HG02852 (cell line): Measurements from ENCODE around the gene RPL41.
"Not testable (repeated sequence)": the region's sequence is repeated elsewhere in the genome, so short reads cannot be mapped to it uniquely, and the experiment has no call there.

Source experiments
- ATAC-seq: cut with Tn5 transposase; IDR thresholded peaks from one replicate; pipeline ENCODE4 v1.9.1; 2021; ENCODE audit warnings: mild to moderate bottlenecking, moderate library complexity; ENCODE audit not compliant: unreplicated experiment

The RPL41 gene

DNA sequence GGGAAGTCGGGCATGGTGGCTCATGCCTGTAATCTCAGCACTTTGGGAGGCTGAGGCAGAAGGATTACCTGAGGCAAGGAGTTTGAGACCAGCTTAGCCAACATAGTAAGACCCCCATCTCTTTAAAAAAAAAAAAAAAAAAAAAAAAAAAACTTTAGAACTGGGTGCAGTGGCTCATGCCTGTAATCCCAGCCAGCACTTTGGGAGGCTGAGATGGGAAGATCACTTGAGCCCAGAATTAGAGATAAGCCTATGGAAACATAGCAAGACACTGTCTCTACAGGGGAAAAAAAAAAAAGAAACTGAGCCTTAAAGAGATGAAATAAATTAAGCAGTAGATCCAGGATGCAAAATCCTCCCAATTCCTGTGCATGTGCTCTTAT lies 13.8 kb upstream of the RPL41 start:
- ATAC-seq = no peak

DNA sequence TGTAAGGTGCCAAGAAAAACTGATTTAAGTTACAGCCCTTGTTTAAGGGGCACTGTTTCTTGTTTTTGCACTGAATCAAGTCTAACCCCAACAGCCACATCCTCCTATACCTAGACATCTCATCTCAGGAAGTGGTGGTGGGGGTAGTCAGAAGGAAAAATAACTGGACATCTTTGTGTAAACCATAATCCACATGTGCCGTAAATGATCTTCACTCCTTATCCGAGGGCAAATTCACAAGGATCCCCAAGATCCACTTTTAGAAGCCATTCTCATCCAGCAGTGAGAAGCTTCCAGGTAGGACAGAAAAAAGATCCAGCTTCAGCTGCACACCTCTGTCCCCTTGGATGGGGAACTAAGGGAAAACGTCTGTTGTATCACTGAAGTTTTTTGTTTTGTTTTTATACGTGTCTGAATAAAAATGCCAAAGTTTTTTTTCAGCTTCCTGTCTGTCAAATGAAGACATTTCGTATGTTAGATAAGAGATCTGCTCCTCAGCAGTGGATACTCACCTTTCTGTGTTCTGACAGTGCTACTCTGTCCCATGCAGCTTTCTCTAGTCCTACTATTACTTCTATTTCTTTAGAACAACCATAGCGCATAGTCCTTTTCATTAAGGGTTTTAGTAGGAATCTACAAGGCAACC lies 13.2 kb upstream of the RPL41 start:
- ATAC-seq = no peak

- ATAC-seq = no peak
These were observed 12.7 kb upstream of the RPL41 start for GRCh38 chr12:56103823-56104108.

GRCh38 chr12:56104109-56104814 lies 12.2 kb upstream of the RPL41 start, which contains the start of gene PA2G4:
TSS of gene PA2G4 (plus strand) at chr12:56104559. CDS start at chr12:56104738, 179 bp downstream.
- ATAC-seq = peak; percentile 96

DNA sequence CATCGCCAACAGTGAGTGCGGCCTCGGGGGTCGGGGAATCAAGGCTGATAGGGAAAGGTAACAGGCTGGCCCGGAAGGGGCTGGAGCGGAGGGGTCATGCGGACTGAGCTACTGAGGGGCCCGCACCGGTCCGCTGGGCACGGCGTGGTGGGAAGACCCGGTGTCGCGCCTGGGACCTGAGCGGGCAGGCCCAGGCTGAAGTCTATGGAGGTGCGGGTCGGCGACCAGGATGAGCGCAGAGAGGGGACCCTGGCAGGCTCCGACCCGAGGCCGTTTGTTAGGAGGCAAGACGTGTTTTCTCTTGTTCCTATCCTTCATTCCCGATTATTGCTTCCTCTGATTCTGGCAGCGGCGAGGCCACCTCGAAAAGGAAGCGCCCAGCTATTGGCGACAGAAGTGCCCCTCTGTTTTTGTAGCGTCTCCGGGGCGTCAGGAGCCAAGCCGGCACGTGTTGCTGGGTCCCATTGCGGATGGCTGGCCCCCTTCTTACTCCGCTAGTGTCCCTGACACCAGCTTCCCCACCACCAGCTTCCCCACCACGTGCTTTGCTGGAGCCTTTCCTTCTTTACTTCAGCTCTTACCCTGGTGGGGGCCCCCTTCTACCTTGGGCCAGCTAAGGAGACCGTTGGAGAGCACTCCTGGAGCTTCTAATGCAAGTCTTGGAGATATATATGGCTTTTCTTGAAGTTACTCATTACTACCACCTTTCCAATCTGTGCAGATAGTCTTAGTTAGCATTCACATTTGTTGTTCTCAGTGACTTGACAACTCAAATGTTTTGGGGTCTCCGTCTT lies 11.4 kb upstream of the RPL41 start:
- peak; percentile 15 for ATAC-seq

GRCh38 chr12:56105609-56105902 lies 10.9 kb upstream of the RPL41 start:
- ATAC-seq = no peak

DNA sequence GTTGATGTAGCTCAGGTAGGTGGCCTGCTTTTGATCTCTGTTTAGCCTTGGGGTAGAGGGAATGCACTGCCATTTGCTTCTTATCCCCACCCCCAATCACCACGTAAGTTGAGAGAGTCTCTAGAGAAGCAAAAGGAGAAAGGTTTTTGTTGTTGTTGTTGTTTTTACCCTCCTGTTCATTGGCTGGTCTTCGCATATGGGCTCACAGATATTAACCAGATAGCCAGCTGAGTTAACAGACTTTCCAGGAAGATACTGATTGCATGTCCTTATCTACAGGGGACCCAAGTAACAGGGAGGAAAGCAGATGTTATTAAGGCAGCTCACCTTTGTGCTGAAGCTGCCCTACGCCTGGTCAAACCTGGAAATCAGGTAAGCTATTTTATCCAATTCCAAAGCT lies 9.2 kb upstream of the RPL41 start:
- no peak for ATAC-seq

DNA sequence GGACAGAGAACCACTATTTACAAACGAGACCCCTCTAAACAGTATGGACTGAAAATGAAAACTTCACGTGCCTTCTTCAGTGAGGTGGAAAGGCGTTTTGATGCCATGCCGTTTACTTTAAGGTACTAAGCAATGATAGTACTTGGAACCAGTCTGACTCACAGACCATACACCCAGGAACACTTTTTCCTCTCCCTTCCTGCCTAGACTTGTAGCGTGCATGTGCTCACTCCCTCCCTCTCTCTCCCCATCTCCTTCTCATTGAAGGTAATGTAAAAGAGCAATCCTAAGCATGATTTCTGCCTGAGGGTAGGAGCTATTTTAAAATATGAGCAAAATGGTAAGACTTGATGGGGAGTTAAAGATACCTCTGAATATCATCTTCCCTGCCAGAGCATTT lies 5.9 kb upstream of the RPL41 start:
- ATAC-seq = no peak

- ATAC-seq = no peak
These were observed 2.3 kb upstream of the RPL41 start for GRCh38 chr12:56114084-56114483.

- no peak for ATAC-seq
These were observed 1.1 kb upstream of the RPL41 start for GRCh38 chr12:56115329-56115728.

- ATAC-seq = not testable (repeated sequence)
These were observed 761 bp downstream of the RPL41 start for GRCh38 chr12:56117082-56117706.

DNA sequence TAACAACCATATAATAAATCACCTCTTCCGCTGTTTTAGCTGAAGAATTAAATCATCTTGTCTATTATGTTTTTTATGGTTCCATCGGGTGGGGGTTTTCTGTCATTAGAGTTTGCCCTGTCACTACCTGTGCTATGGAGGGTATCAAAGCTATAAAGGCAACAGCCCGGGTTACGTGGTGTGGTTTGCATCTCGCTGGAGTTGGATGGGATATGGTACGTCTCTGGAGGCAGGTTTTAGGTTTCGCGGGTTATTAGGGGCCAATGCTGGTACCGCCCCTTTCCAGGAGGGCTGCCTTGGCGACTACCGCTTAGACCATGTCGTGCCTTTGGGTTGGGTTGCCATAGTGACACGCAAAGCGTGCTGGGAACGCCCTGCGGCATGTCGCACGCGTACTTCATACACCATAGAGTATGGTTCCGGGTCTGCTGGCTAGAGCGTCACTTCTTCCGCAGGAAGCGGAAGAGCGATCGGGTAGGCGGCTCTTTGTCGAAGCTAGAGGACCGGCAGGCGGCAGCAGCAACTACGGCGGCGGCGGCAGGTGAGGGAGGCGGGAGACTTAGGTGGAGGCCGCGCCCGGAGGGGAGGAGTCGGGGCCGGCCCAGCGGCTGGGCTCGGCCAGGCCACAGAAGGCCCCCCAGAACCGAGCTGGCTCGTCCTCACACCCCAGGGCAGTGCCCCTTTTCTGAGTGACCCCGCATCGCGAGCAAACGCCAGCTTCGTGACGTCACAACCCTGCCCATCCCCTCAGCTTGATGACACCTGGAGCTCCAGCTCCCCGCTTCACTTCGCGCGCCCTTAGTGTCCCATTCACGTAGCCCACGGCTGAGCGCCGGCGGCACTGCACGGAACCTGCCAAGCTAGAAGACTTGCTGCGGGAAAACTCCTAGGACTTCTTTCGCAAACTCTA lies 1.6 kb downstream of the RPL41 start, which contains the start of gene ZC3H10:
TSS of gene ZC3H10 (plus strand) at position 489 of the 910 bp plus-strand sequence. CDS start 2,297 bp downstream, outside the sequence.
- peak; percentile 88 for ATAC-seq

- peak; percentile 2 for ATAC-seq
These were observed 2.4 kb downstream of the RPL41 start for GRCh38 chr12:56118688-56119357.

GRCh38 chr12:56119361-56119796 lies 2.9 kb downstream of the RPL41 start:
- no peak for ATAC-seq

GRCh38 chr12:56120158-56120846 lies 3.9 kb downstream of the RPL41 start:
- ATAC-seq = no peak

GRCh38 chr12:56121204-56121870 lies 4.9 kb downstream of the RPL41 start:
- ATAC-seq = no peak

DNA sequence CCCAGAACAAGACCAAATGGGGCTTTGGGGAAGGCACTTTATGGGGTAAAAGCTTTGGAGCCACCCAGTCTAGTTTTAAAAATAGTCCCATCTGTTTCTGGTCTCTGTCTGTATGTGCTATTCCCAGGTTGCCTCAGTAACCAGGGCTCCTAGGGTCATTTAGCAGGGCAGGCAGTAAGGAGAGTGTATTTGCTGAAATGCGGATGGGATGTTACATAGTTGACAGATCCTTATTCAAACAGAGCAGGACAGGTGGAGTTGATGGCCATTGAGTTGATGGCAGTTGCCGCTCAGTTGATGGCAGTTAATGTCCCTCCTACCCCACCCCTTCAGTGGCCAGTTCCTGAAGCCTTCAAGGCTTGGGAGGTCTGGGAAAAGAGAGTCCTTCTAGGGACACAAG lies 6.2 kb downstream of the RPL41 start:
- no peak for ATAC-seq

DNA sequence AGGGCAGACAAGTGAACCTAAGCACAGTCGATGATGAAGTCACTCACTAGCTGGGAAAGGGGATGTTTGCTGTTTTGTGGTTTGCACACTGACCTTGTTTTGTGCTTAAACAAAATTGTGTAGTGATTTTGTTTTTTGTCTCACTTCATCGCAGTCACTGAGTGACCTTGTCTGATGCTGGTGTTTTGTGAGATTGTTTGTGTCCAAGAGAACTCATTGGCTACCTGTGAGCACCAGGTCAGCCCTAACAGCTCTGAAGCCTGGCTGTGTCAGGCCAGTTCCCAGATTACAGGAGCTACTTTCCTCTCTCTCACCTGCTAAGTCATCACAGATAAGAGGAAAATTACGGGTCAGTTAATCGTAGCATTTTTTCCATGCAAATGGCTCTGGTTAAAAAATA lies 7.7 kb downstream of the RPL41 start:
- no peak for ATAC-seq

- no peak for ATAC-seq
These were observed 10.4 kb downstream of the RPL41 start for GRCh38 chr12:56126732-56127239.
